Liver (tissue), 9 donors: Measurements from ENCODE around the gene FAT4. TPM values are rescaled to one million over a fixed set of nuclear protein-coding genes. Genes with fewer than 3 reads are reported as not detected.
A peak's percentile ranks its signal among the peaks of the same experiment; 100 is the strongest.

Experiments used
- DNase-seq: peaks from one replicate; pipeline ENCODE4 v3.0.0-alpha.2; 2017; ENCODE audit warnings: low spot score
- H3K27ac ChIP-seq, 2 donors: one replicate each; pipeline ENCODE4 v1.7.0; 2013; ENCODE audit warnings: inconsistent platforms in 2 of 2, low read length in 2 of 2, control low read depth in 1 of 2, low read depth in 1 of 2, mild to moderate bottlenecking in 1 of 2
- H3K27me3 ChIP-seq, 4 donors: one replicate each; pipeline versions ENCODE4 v1.6.1 to v1.7.0; 2013; ENCODE audit warnings: low read length in 3 of 4, inconsistent platforms in 1 of 4, mild to moderate bottlenecking in 1 of 4, moderate library complexity in 1 of 4; ENCODE audit not compliant: control insufficient read depth in 4 of 4, insufficient read depth in 4 of 4
- H3K36me3 ChIP-seq, 4 donors: one replicate each; pipeline versions ENCODE4 v1.6.1 to v1.7.0; 2013; ENCODE audit warnings: low read length in 3 of 4, mild to moderate bottlenecking in 3 of 4, low read depth in 1 of 4, moderate library complexity in 1 of 4; ENCODE audit not compliant: control insufficient read depth in 4 of 4, insufficient read depth in 3 of 4
- H3K4me1 ChIP-seq, 4 donors: one replicate each; pipeline versions ENCODE4 v1.6.1 to v1.7.0; 2013; ENCODE audit warnings: low read length in 3 of 4, mild to moderate bottlenecking in 3 of 4, moderate library complexity in 1 of 4; ENCODE audit not compliant: control insufficient read depth in 4 of 4, insufficient read depth in 4 of 4
- H3K4me3 ChIP-seq, 3 donors: one replicate each; pipeline versions ENCODE4 v1.6.1 to v1.7.0; 2013; ENCODE audit warnings: low read length in 3 of 3, control low read depth in 1 of 3, low read depth in 1 of 3, mild to moderate bottlenecking in 1 of 3
- H3K9ac ChIP-seq, 2 donors: one replicate each; pipeline ENCODE4 v1.7.0; 2013; ENCODE audit warnings: low read length in 2 of 2, mild to moderate bottlenecking in 2 of 2, moderate library complexity in 2 of 2, control low read depth in 1 of 2, low read depth in 1 of 2
- H3K9me3 ChIP-seq, 4 donors: one replicate each; pipeline versions ENCODE4 v1.6.1 to v1.7.0; 2013; ENCODE audit warnings: low read length in 3 of 4; ENCODE audit not compliant: control insufficient read depth in 4 of 4
- ATF3 ChIP-seq: IDR thresholded peaks from 2 replicates; pipeline ENCODE4 v1.6.1; 2016; ENCODE audit warnings: antibody characterized with exemption
- CTCF ChIP-seq: fragments of 150-350 bp; IDR thresholded peaks from 2 replicates; pipeline ENCODE4 v1.5.1; 2017; ENCODE audit warnings: improper control_type of control experiment, low read depth, low read length; ENCODE audit not compliant: missing input control
- FOXA2 ChIP-seq: IDR thresholded peaks from 2 replicates; pipeline ENCODE4 v1.6.1; 2016; ENCODE audit warnings: antibody characterized with exemption
- HNF4A ChIP-seq, 2 donors: conservative IDR thresholded peaks; 2 replicates each; pipeline ENCODE4 v1.6.1; 2016; ENCODE audit warnings: antibody characterized with exemption in 2 of 2, mild to moderate bottlenecking in 2 of 2
- HNF4G ChIP-seq: IDR thresholded peaks from 2 replicates; pipeline ENCODE4 v1.6.1; 2016; ENCODE audit warnings: antibody characterized with exemption
- NR2F2 ChIP-seq: IDR thresholded peaks from 2 replicates; pipeline ENCODE4 v1.6.1; 2016; ENCODE audit warnings: antibody characterized with exemption
- RAD21 ChIP-seq, 2 donors: IDR thresholded peaks; 2 replicates each; pipeline ENCODE4 v1.6.1; 2016; ENCODE audit warnings: antibody characterized with exemption in 2 of 2, mild to moderate bottlenecking in 2 of 2
- REST ChIP-seq: IDR thresholded peaks from 2 replicates; pipeline ENCODE4 v1.6.1; 2016; ENCODE audit warnings: antibody characterized with exemption, mild to moderate bottlenecking
- SP1 ChIP-seq: IDR thresholded peaks from 2 replicates; pipeline ENCODE4 v1.6.1; 2018; ENCODE audit warnings: antibody characterized with exemption, mild to moderate bottlenecking
- YY1 ChIP-seq: IDR thresholded peaks from 2 replicates; pipeline ENCODE4 v1.6.1; 2016; ENCODE audit warnings: antibody characterized with exemption, mild to moderate bottlenecking
- WGBS: extraction: QIAGEN DNeasy Blood & Tissue Kit; methylation state at CpG from one replicate; pipeline ENCODE4 v1.1.7; 2013; 5-methylcytosine and 5-hydroxymethylcytosine counted together
- polyA plus RNA-seq, 2 donors: library from polyadenylated mRNA; stranded (reverse) in 1 of 2; unstranded in 1 of 2; fragments of 200-250 nt in 1 of 2; fragments of >200 nt in 1 of 2; fragmentation: Nextera tagmentation in 1 of 2; extraction: Ambion mirVana in 1 of 2; gene quantifications; one replicate each; pipeline versions ENCODE4 v1.2.1 to v1.2.3, GENCODE V29; 2013 to 2015
- total RNA-seq, 2 donors: library from RNA; depleted of rRNA; stranded (reverse); fragments of >200 nt; gene quantifications; one replicate each; pipeline ENCODE4 v1.2.3, GENCODE V29; 2014
- donor health status: healthy.
- donor health status: healthy.
- donor health status: healthy.
- donor health status: healthy.
- donor health status: healthy.

Gene FAT4
- total and polyA plus RNA-seq, 4 donors = 0.90 to 11.5 (median 4.1) TPM

DNA sequence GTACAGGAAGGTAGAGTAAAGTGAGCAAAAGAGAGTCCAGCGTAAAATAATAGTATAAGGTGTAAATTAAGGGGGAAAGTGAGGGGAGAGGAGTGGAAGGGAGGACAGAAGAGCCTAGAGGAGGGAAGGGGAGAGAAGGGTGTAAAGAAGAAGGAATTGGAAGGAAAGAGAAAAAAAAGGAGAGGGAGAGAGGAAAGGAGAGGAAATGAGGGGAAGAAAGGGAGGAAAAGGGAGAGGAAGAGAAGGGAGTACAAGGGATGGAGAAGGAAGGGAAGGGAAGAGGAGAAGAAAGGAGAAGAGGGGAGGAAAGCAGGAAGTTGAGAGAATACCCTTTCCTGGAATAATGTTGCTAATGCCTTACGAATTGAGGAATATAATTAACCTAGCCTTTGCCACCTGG lies 3.3 kb upstream of the FAT4 start:
- no peaks in the 10 kb centered on the region for H3K27me3 ChIP-seq
- no peak overlapping the region for H3K27ac ChIP-seq
- 70% methylated on average over 2 of the region's 2 CpGs for WGBS
- no peaks in the 10 kb centered on the region for H3K36me3 ChIP-seq
- DNase-seq = no peak
- H3K9me3 ChIP-seq = no peaks in the 10 kb centered on the region
- H3K4me1 ChIP-seq = peaks cover 0 to 25% (median 13%) of the 10 kb centered on the region in 4 donors
- no peak for TF ChIP-seq REST
- H3K4me3 ChIP-seq = no peak overlapping the region
- no peak overlapping the region for H3K9ac ChIP-seq

GRCh38 chr4:125313497-125313896 lies 1.3 kb upstream of the FAT4 start:
- TF ChIP-seq SP1 = no peak
- TF ChIP-seq ATF3 = no peak
- no peak for TF ChIP-seq HNF4A (conservative IDR thresholded peaks at IDR 0.05)
- TF ChIP-seq CTCF = peak; percentile 92
- TF ChIP-seq RAD21 (IDR thresholded peaks at IDR 0.05) = peak; percentile 98 to 99
- Histone ChIP-seq H3K4me3 (no peak overlapping the region), H3K27me3 (no peaks in the 10 kb centered on the region), H3K9ac (peak overlapping the region in 1 of 2 donors; percentile 51), H3K9me3 (no peaks in the 10 kb centered on the region), H3K36me3 (no peaks in the 10 kb centered on the region), H3K4me1 (peaks cover 4 to 38% (median 22%) of the 10 kb centered on the region in 4 donors), H3K27ac (no peak overlapping the region)
- WGBS = 3% methylated on average over 7 of the region's 7 CpGs
- no peak for DNase-seq

- Histone ChIP-seq H3K4me3 (peak overlapping the region; percentile 11 to 90 (median 85)), H3K4me1 (peaks cover 4 to 38% (median 22%) of the 10 kb centered on the region in 4 donors), H3K27me3 (no peaks in the 10 kb centered on the region), H3K9me3 (no peaks in the 10 kb centered on the region), H3K27ac (peak overlapping the region; percentile 66 to 95), H3K36me3 (no peaks in the 10 kb centered on the region), H3K9ac (peak overlapping the region; percentile 8 to 53)
- 5% methylated on average over 7 of the region's 7 CpGs for WGBS
- TF ChIP-seq YY1 (peak; percentile 56), RAD21 (IDR thresholded peaks at IDR 0.05) (no peak), REST (no peak), FOXA2 (no peak), SP1 (peak; percentile 71), HNF4G (peak; percentile 70), HNF4A (conservative IDR thresholded peaks at IDR 0.05) (peak; percentile 47 to 78), NR2F2 (no peak)
- DNase-seq = peak; percentile 37
Observed at GRCh38 chr4:125313989-125314667, 627 bp upstream of the FAT4 start.
